OCI-LY1 (cell line): ENCODE measurements around the gene RRAS2.

Experiments used
- EZH2 ChIP-seq: fragments of 200-600 bp; sonication (generic), shearing (Covaris generic); IDR thresholded peaks from 2 replicates; pipeline ENCODE4 v1.8.0; 2017; ENCODE audit warnings: borderline replicate concordance, mixed run types, mild to moderate bottlenecking, antibody characterized with exemption, low read length, moderate library complexity, mixed read lengths
- TF ChIP-seq, protein P1 (sequence below): fragments of 200-600 bp; sonication (generic), shearing (Covaris generic); IDR thresholded peaks from 2 replicates; pipeline ENCODE4 v1.5.1; 2017; ENCODE audit warnings: mild to moderate bottlenecking, antibody characterized with exemption, low read length, moderate library complexity, mixed read lengths

DNA sequence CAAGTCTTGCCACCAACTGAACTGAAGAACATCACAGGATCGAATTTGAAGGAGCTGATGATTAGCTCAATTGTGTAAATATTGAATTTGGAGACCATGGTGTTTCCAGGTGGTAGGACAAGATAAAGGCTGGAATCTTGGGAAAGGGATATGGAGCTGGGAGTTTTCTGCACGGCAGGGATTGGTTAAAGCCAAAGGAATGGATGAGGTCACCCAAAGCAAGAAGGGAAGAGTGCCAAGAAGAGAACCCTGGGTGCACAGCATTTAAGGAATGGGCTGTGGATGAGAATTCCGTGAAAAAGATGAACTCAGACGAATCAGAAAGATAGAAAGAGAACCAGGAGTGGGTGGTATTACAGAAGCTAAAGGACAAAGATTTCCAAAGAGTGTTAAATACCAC is 29.4 kb upstream of the RRAS2 start:
- TF ChIP-seq, protein P1, sequence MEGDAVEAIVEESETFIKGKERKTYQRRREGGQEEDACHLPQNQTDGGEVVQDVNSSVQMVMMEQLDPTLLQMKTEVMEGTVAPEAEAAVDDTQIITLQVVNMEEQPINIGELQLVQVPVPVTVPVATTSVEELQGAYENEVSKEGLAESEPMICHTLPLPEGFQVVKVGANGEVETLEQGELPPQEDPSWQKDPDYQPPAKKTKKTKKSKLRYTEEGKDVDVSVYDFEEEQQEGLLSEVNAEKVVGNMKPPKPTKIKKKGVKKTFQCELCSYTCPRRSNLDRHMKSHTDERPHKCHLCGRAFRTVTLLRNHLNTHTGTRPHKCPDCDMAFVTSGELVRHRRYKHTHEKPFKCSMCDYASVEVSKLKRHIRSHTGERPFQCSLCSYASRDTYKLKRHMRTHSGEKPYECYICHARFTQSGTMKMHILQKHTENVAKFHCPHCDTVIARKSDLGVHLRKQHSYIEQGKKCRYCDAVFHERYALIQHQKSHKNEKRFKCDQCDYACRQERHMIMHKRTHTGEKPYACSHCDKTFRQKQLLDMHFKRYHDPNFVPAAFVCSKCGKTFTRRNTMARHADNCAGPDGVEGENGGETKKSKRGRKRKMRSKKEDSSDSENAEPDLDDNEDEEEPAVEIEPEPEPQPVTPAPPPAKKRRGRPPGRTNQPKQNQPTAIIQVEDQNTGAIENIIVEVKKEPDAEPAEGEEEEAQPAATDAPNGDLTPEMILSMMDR = no peak
- TF ChIP-seq EZH2 = no peak
